DMS53 treated with DMSO at 0.1 percent for 48 hours (cell line): Measurements from ENCODE around the gene HOXB9.

Experiments used
- DNase-seq: peaks from one replicate; lab custom pipeline; 2025; ENCODE audit not compliant: unreplicated experiment; lab: John Stamatoyannopoulos, UW

The HOXB9 gene

DNA sequence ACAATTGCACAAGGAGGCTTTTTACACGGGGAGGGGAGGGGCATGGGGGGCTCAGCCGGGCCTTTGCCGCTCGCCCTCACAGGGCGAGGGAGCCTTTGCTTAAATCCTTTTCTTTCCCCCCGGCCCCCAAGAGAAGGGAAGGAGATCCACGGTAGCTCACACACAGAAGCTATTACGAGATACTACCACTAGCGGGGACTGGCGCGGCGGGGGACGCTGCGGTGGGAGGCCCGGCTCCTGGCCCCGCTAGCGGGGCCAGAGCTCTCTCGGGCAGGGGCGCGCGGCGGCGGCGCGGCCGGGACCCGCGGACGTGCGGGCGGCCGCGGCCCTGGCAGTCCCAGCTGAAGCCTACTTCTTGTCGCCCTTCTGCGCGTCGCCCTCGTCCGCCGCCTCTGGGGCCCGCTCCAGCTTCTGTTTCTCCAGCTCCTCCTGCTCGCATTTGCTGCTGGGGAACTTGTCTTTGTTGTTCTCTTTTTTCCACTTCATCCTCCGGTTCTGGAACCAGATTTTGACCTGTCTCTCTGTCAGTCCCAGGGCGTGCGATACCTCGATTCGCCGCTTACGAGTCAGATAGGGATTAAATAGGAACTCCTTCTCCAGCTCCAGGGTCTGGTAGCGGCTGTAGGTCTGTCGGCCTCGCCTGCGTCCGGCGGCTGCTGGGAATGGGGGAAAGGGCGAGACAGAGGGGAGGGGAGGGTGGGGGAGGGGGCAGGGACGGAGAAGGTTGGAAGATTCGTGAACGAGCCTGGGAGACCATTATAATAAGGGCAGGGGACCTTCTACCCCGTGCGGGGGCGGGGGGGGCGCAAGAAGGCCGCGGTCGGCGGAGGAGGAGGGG lies 13.1 kb downstream of the HOXB9 start:
- DNase-seq: no peak

DNA sequence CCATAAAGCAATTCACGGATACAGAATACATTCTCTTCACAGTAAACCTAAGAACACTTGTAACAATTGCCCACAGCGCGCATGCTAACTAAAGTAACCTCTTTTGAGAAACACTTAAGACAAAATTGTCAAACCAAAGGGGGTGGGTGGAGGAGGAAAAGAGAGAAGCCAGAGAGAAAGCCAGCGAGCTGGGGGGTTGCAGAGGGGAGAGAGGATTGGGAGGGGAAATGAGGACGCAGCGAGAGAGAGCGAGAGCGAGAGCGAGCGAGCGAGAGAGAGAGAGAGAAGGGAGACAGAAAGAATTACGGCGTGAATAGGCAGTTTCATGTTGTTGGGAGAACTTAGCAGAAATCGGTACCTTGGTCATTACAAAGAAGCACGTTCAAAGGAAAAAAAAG lies 13.7 kb downstream of the HOXB9 start:
- DNase-seq: no peak

DNA sequence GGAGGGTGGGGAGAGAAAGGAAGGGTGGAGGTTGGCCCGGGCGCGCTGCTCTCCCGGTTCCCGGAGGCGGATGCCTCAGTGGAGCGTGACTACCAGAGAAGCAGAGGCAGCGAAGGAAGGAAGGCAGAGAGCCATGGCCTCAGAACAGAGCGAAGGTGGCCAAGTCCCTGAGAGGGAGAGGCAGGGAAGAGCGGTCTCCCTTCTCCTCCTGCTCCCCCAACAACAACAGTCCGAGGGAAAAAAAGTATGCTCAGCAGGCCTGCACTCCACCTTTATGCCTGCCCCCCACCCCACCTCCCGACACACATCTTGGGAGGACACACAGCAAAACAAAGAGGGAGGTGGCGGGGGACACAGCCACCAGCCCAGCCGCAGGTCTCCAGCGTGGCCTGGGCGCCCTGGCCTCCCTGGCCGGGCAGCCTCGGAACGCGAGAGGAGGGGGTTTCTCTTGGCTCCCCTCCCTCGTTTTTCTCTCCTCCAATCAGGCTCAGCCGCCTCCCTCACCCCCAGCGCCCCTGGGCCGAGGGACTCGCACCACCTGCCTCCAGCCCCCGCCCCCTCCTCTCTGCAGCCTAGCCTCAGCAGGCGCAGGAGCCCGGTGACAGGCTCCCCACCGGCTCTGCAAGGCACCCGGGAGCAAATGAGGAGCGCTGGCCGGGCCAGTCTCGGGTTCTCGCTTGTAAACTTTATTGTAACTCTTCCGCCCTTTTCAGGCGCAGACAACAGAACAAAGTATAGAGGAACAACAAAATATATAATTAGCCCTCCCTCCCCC lies 14.3 kb downstream of the HOXB9 start:
- no peak for DNase-seq

DNA sequence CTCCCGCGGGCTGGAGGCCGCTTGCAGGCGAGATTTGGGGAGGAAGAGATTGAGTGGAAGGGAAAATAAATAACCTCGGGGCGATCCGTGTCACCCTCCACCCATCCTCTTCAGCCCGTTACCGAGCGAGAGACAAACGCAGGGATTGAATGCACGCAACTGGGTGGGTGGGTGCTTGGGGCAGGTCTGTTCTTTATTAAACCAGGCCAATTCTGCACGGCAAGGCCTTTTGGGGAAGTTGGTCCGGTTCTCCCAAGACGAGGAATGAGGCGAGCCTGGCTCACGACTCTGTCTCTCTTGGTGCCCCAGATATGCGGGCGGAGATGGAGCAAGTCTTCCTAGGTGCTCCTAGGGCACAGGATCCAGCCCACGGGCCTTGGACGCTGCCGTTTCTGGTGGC lies 14.9 kb downstream of the HOXB9 start:
- no peak for DNase-seq

DNA sequence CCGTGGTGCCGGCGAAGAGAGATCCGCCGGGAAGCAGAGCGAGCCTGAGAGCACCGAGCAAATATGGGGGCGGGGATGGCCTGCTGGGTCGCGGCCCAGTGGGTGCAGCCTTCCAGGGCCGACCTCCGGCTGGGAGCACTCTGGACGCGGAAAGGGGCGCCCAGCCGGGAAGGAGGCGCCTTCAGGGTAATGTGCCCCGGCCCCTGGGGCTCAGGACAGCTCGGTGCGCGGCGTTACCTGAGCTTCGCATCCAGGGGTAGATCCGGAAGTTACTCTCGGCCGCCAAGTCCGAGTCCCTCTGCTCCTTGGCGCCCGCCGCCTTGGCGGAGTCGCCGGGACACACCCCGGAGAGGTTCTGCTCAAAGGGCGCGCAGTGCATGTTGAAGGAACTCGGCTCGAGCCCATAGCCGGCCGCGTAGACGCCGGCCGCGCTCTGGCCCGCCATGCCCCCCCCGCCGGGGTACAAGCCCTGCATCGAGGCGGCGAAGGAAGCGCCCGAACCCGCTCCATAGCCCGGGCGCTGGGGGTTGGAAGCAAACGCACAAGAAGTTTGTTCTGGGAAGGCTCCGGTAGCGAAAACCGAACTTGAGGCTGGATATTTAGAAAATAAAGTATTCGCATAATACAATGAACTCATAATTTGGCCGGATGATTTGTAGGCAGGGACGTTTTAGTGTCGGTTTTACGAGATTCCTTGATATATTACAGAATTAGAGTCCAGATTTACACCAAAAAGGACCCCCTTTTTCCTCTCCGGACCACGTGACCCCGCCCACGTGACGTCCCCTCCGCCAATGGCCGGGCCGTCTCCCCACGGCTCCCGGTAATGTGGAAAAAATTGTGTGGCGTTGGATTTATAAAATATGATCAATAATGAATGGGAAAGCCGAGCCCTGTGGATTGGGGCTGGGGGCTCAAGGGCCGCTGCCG lies 15.6 kb downstream of the HOXB9 start, which contains the start of gene HOXB7:
HOXB7 (minus strand) TSS at position 736 of the 930 bp plus-strand sequence; CDS start at position 637, 99 bp downstream.
- DNase-seq: no peak

DNA sequence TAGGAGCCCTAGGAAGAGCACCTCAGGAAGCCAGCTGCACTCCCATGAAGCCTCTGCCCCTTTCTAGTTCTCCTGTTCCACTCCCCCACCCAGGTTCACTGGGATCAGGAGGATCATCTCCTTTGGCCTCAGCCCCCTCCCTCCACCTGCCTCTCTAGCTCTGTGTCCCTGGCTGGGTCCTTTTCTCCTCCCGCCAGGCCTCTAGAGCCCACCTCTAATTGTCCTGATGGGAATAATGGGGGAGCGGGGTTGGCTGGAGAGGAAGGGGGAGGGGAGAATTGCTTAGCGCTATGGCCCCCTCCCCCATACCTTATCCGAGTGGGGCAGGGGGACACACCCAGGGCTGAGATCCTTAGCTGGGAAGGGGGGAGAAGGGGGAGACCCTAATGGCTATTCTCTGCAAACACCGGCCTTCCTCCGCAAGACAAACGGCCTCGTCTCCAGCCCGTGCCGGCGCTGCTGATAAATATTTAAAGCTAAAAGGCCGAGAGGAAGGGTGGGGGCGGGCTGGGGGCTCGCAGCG lies 16.3 kb downstream of the HOXB9 start:
- DNase-seq: no peak

DNA sequence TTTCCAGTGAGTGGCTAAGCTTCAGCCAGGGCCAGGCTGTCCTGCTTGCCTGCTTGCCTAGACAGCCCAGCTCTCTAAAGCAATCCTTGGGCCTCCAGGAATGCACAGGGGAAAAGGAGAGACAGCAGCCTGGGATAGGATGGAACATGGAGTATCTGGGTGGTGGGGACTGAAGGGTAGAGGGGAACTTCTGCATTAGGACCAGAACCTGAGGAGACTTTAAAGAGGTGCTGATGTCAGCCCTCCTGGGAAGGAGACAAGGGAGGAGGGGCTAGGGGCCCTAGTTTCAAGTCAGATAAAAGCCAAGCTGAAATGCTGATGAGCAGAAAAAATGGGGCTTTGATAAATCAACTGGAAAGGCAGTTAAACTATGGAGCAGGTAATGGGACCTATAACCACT lies 17.1 kb downstream of the HOXB9 start:
- DNase-seq: no peak

DNA sequence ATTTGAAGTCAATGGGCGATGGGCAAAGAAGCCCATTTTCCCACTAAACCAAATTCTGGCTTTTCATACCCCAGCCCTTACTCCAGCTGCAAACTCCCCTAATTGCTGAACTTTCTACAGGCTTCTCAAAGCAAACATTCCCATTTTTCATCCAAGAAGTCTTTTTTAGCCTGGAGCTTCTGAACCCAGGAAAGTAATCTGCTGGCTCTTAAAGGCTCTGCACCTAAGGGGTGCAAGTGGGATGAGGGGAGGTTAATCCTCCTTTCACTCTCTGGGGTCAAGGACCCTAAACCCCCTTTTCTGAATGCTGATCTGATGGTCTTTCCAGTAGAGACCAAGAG lies 17.7 kb downstream of the HOXB9 start:
- DNase-seq: no peak

DNA sequence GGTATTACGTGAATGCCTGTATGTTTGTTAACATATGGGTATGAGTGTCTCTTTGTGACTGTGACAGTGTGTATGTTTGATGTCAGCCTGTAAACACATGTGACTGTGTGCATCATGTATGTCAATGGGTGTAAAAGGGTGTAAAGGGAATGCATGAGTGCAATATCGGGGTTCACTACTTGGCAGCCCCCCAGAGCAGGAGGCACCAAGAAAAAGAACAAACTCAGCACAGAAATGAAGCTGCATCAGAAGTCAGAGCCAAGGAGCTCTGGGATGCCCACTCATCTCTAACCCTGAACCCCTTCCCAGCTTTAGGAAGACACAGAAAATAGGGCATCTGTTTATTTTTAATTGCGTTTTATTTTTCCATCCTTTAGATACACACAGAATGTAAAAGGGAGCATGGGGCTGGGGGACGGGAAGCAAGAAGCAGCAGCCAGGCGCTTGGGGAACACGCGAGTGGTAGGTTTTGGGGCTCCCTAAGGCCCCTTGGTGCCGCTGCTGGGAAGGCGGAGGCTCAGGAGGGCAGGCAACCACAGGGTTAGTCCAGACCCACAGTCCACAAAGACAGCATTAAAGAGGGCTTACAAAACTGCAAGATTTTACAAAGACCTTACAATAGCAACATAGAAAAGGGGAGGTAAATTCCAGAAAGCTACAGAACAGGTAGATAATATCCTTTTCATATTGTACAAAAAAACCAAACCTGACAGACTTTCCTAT lies 19.1 kb downstream of the HOXB9 start:
- DNase-seq: no peak

DNA sequence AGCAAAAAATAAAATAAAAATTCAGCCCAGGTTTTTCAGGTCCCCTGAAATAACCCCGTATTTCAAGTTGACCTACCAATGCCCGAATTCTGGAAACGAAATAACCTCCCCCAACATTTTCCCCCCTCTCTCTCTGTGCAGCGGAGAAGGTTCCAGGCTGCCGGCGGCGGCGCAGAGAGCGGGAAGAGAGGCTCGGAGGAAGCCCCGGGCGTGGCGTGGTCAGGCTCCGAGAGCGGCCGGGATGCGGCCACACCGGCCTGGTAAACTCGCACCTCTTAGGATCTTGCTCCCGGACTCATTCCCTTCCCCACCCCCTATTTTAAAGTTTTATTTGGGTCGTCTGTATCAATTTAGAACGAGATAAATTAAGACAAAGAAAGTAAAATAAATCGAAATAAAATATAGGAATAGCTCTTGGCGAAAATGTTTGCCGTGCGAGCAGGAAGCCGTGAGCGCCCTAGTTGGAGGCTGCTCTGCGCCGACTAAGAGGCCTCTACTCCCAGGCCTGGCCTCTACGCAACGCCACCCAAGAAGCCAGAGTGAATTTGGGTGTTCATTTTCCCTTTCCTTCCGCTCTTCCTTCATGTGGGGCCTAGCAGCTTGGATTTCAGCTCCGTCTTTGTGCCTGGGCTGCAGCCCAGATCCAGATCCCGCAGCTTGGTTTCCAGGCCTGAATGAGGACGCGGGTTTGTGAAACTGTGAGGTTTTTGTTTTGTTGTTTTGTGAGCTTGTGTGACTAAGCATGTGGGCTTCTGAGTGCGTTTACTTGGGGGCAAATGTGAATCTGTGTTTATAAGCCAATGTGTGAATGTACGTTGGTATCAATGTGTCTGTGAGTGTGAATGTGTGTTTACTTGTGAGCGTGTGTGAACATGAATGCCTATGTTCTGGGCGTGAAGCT lies 19.9 kb downstream of the HOXB9 start:
- DNase-seq: no peak

DNA sequence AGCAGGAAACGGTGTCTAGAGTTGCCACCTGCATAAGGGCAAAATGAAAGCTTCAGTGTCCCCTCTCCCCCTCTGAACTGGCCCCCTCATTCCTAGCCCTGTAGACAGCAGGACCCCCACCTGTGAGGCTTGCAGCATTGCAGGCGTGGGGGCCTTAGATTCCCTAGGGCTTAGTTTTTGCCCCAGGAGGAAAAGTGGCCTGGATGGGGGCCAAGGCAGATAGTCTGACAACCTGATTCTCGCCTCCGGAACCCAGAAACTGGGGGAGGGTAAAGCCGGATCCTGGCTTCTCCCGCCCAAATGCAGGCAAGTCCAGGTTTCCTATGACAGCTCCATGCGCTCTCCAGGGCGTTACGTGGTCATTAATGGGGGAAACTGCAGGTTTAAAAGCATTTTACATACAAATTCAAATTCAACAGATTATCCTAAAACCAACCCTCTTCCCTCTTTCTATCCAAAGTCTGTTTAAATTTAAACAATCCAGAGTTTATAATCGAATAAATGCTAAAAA lies 20.7 kb downstream of the HOXB9 start:
- DNase-seq: no peak

DNA sequence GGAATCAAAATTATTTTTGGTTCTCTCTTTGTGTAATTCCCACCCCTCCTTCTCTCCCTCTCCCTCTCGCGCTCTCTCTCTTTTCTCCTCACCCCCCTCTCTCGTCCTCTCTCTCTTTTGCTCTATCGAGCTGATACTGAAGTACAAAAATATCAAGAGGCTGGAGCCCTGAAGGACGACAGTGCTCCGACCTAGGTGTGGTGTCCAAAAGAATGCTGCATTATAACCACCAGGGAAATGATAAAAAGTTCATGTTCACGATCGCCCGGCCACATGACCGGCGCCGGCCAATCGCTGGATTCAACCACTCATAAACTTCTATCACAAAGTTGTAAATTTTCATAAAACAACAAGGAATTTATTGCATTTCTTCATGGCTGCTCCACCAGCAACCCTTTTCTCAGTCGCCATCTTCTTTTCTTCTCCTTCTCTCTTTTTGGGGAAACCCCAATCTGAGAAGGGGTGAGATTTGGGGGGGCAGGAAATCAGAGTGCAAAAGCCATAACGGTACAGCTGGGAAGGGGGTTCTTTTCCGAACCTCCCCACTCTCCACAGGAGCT lies 21.3 kb downstream of the HOXB9 start, which contains the start of gene HOXB6:
HOXB6 (minus strand) TSS at position 217 of the 560 bp plus-strand sequence. CDS start 6,836 bp downstream, outside the sequence.
- no peak for DNase-seq

DNA sequence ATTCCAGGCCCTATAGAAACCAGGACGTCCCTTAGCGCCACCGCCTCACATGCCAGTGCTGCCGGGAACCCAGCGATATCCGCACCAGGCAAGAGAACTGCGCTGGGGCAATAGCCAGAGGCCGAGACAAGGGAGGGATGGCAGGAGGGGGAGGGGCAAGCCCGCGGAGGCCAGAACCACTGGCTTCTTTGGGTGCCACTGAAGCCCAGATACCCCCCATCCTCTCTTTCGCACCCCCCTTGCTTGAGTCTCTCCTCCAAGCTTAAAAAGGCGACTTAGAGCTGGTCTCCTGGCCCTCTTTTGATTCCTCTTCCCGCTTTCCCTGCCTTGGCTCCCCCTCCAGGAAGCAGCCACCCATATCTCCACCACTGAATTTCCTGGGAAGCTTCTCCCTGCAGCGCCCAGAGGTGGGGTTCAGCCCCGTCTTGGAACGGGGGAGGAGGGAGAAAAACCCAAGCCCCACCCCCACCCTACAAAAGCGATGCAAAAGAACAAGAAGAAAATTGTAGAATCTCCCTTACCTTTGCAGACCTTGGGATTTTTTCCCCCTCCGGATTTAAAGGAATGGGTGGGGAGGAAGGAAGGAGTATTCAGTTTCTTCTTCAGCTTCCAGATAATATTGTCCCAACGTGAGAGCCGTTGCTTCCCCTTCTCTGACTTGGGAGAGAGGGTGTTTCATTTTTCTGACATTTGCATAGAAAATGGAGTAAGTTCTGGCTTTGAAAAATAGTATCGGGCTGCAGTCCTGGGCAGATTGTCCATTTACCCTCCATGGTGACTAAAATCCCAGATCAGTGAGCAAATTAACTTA lies 22.0 kb downstream of the HOXB9 start:
- no peak for DNase-seq

DNA sequence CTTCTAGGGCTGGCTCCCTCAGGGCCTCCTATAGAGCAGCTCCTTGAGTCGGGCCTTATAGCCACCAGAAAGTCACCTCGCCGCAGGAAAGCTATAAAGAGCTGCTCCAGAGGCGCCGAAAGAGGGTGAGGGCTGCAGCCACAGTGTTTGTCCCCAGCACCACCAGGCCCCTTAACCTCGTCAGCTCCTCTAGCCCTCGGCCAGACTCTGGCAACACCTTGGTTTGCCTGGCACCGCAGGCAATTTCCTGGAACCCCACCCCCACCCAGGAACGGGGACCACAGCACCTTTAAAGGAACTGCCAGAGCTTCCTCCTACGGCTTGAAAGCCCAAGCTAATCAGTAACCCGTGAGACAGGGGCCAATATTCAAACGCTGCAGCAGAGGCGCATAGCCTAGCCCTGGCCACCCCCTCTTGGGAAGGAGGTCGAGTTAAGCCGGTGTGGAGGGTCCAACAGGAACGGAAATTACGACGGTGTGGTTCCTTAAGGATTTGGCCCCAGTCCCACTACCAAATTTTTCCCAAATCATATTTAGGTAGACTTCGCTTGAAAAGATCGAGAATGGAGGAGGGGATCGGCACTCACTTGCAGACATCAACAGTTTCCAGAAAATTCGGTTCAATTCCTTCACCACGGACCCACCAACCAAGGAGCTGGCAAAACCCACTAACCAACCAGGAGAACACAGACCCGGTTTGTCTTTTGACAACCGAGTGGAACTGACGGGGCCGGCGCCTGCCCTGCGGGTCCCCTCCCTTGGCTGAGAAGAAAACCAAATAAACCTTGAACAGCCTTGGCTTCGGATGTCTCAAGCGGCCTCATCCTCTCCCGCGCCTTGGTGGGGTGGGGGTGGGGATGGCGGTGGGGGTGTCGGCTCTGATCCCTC lies 24.4 kb downstream of the HOXB9 start:
- DNase-seq: no peak

DNA sequence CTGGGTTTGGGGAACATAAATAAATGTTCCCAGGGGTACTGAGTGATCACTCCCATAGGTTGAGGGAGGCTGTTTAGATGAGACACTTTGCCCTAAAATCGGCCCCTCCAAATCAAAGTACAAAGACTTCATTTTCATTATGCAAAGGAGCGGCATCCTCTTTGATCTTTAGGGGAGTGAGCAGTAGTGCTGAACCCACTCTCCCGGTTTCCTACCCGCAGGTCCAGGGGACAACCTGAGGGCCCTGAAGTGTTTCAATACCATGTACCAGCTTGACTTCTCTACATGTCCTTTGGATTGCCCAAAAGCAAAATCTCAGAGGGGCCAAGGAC lies 25.0 kb downstream of the HOXB9 start:
- no peak for DNase-seq

DNA sequence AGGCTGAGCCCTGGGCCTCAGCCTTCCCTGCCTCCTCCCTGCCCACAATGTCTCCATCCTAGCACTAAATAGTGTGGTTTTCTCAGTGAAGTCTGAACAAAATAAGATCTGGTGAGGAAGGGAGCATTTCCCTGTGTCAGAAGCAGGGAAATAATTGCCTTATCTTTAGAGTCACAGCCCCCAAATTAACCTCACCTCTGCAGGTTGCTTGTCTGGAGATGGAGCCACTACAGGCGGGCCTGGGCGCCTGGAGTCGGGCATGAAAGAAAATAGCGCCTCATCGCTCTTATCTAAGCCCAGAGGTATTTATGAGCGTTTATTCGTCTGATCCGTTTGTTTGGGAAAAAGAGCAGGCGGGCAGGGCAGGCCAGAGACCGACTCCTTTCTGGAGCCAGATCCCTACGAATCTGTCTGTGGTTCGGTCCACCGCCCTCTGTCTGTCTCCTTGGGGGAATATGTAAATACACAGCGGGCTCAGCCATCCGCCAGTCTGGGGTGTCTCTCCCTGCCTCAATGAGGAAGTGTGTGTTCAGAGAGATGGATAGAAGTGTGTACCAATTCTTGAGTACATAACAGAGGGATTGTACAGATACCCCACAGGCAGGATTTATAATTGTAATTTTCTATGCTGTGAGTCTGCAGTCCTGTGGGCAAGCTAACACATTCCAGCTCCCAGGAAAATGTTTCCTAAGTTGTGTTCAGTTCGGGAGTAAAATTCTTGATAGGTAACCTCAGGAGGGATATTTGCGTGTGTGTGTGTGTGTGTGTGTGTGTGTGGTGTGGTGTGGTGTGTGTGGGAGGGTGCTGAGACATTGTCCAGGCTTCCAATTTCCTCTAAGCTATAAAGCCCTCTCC lies 25.7 kb downstream of the HOXB9 start:
- DNase-seq: no peak
